K562 (cell line): ENCODE measurements around the gene ERVW-1. TPM values are rescaled to one million over a fixed set of nuclear protein-coding genes. Genes with fewer than 3 reads are reported as not detected.

Experiments
- ATF1 ChIP-seq, 2 experiments: fragments of 450-650 bp in 1 of 2; IDR thresholded peaks; 2 replicates each; pipeline ENCODE4 v1.6.1; 2016; ENCODE audit warnings: missing compliant biosample characterization in 1 of 2, missing genetic modification characterization in 1 of 2
- BCL6 ChIP-seq: fragments of 250-450 bp; sonication (Bioruptor Pico); IDR thresholded peaks from 2 replicates; pipeline ENCODE4 v1.4.0; 2020
- CSDE1 ChIP-seq, 2 experiments: fragments of 450-650 bp; IDR thresholded peaks; 2 replicates each; pipeline ENCODE4 v1.6.1; 2016; ENCODE audit warnings: mild to moderate bottlenecking in 1 of 2
- ELF4 ChIP-seq: fragments of 450-650 bp; formaldehyde crosslinking; IDR thresholded peaks from 2 replicates; pipeline ENCODE4 v1.4.0; 2022; ENCODE audit warnings: missing genetic modification characterization
- ETS2 ChIP-seq: IDR thresholded peaks from 2 replicates; pipeline ENCODE4 v1.6.1; 2016; ENCODE audit warnings: borderline replicate concordance, missing genetic modification characterization, mild to moderate bottlenecking, moderate library complexity, missing compliant biosample characterization; ENCODE audit not compliant: poor library complexity, severe bottlenecking
- GTF2F1 ChIP-seq: IDR thresholded peaks from 2 replicates; pipeline ENCODE4 v1.6.1; 2011; ENCODE audit warnings: low read depth, low read length, improper control_type of control experiment
- HNRNPUL1 ChIP-seq: fragments of 200-400 bp; formaldehyde crosslinking; IDR thresholded peaks from 2 replicates; pipeline ENCODE4 v1.6.1; 2017; ENCODE audit warnings: low read length
- MCM7 ChIP-seq, 2 experiments: fragments of 450-650 bp; IDR thresholded peaks; 2 replicates each; pipeline ENCODE4 v1.6.1; 2016 to 2018
- MEIS2 ChIP-seq: fragments of 450-650 bp; IDR thresholded peaks from 2 replicates; pipeline ENCODE4 v1.6.1; 2014; ENCODE audit warnings: mild to moderate bottlenecking; ENCODE audit not compliant: partially characterized antibody
- NUFIP1 ChIP-seq: fragments of 450-650 bp; IDR thresholded peaks from 2 replicates; pipeline ENCODE4 v1.6.1; 2018; ENCODE audit not compliant: partially characterized antibody
- PHB ChIP-seq: fragments of 250-450 bp; sonication (Bioruptor Pico); IDR thresholded peaks from 2 replicates; pipeline ENCODE4 v1.5.0; 2021
- SNIP1 ChIP-seq: fragments of 450-650 bp; IDR thresholded peaks from 2 replicates; pipeline ENCODE4 v1.7.1; 2017; ENCODE audit warnings: low read depth, mild to moderate bottlenecking
- SPI1 ChIP-seq: IDR thresholded peaks from 2 replicates; pipeline ENCODE4 v1.6.1; 2011; ENCODE audit warnings: low read depth, low read length, control low read depth, borderline replicate concordance
- SRF ChIP-seq, 2 experiments: fragments of 250-450, 450-650 bp in 1 of 2; sonication (Bioruptor Pico) in 1 of 2; sonication (generic) in 1 of 2; formaldehyde crosslinking; IDR thresholded peaks; 2 replicates each; pipeline versions ENCODE4 v1.5.0 to v1.5.1; 2020 to 2022; ENCODE audit warnings: mild to moderate bottlenecking in 1 of 2, missing genetic modification reagents in 1 of 2
- TCF7L2 ChIP-seq: fragments of 150-350 bp; IDR thresholded peaks from 2 replicates; pipeline ENCODE4 v1.6.1; 2016; ENCODE audit warnings: low read depth, mild to moderate bottlenecking, low read length, moderate library complexity
- TEAD2 ChIP-seq: fragments of 450-650 bp; IDR thresholded peaks from 2 replicates; pipeline ENCODE4 v1.6.1; 2016; ENCODE audit warnings: missing genetic modification characterization, control low read depth, missing compliant biosample characterization
- U2AF1 ChIP-seq: fragments of 200-400 bp; formaldehyde crosslinking; optimal IDR thresholded peaks from 2 replicates; pipeline ENCODE3; 2017; ENCODE audit warnings: mild to moderate bottlenecking, low read depth, low read length, moderate library complexity
- ZBTB1 ChIP-seq: sonication (generic); formaldehyde crosslinking; IDR thresholded peaks from 2 replicates; pipeline ENCODE4 v1.8.1; 2023; ENCODE audit warnings: missing genetic modification reagents, low read depth, mild to moderate bottlenecking, borderline replicate concordance
- ZNF347 ChIP-seq: fragments of 450-650 bp; formaldehyde crosslinking; IDR thresholded peaks from 2 replicates; pipeline ENCODE4 v1.4.0; 2020; ENCODE audit warnings: low read depth, mild to moderate bottlenecking, moderate library complexity
- ZNF717 ChIP-seq: fragments of 250-450 bp; sonication (Bioruptor Pico); IDR thresholded peaks from 2 replicates; pipeline ENCODE4 v1.5.0; 2021
- ZNF79 ChIP-seq: fragments of 250-450 bp; sonication (Bioruptor Pico); IDR thresholded peaks from 2 replicates; pipeline ENCODE4 v1.4.0; 2020; ENCODE audit warnings: low read depth, mild to moderate bottlenecking, moderate library complexity
- polyA plus RNA-seq, 8 experiments: library from polyadenylated mRNA; depleted of rRNA in 4 of 8; stranded (reverse) in 5 of 8; unstranded in 3 of 8; fragments of >200 nt; fragmentation: Nextera tagmentation in 2 of 8; fragmentation: Illumina TruSeq in 1 of 8; extraction: Ambion mirVana in 2 of 8; extraction: Trizol in 1 of 8; gene quantifications; 2 replicates each; pipeline versions ENCODE4 v1.2.1 to v1.2.3, GENCODE V29; 2011 to 2014; ENCODE audit warnings: inconsistent platforms in 1 of 8, missing spikeins in 1 of 8
- total RNA-seq, 7 experiments: library from RNA; depleted of rRNA in 6 of 7; stranded (reverse); fragments of >200 nt in 6 of 7; fragmentation: Illumina TruSeq in 2 of 7; extraction: Trizol in 2 of 7; gene quantifications; 2 replicates each; pipeline versions ENCODE4 v1.2.1 to v1.2.3, GENCODE V29; 2011 to 2021; ENCODE audit warnings: low replicate concordance in 1 of 7
- TF ChIP-seq, protein P1 (sequence below), 2 experiments: fragments of 450-650 bp; IDR thresholded peaks; 2 replicates each; pipeline ENCODE4 v1.6.1; 2018; ENCODE audit warnings: mild to moderate bottlenecking in 2 of 2, low read depth in 1 of 2; ENCODE audit not compliant: partially characterized antibody in 2 of 2
- TF ChIP-seq, protein P2 (sequence below): fragments of 450-650 bp; conservative IDR thresholded peaks from 2 replicates; pipeline ENCODE4 v1.6.1; 2016; ENCODE audit warnings: missing genetic modification characterization, low read depth, mild to moderate bottlenecking, control low read depth, missing compliant biosample characterization
- TF ChIP-seq, protein P3 (sequence below): fragments of 450-650 bp; formaldehyde crosslinking; IDR thresholded peaks from 2 replicates; pipeline ENCODE4 v1.4.0; 2020; ENCODE audit warnings: mild to moderate bottlenecking, moderate library complexity

ERVW-1 gene
- total and polyA plus RNA-seq, 9 of the 15 experiments (the other 6 are each of a cell fraction or from before 2014, with no cell fraction given), result not detected

DNA sequence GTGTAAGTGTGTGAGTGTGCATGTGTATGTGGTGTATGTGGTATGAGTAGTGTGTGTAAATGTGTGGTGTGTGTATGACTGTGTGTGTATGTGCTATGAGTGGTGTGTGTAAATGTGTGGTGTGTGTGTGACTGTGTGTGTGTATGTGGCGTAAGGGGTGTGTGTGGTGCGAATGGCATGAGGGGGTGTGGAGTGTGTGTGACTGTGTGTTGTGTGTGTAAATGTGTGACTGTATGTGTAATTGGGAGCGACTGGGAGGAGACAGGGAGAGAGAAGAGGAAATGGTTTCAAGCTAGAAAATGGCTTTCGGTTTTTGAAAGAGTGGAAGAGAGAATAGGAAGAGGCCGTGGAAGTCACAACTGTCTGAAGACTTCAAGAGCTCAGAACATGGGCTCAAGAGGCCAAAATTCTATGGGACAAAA lies 54.0 kb downstream of the ERVW-1 start (continued):
- TF ChIP-seq, protein P1, sequence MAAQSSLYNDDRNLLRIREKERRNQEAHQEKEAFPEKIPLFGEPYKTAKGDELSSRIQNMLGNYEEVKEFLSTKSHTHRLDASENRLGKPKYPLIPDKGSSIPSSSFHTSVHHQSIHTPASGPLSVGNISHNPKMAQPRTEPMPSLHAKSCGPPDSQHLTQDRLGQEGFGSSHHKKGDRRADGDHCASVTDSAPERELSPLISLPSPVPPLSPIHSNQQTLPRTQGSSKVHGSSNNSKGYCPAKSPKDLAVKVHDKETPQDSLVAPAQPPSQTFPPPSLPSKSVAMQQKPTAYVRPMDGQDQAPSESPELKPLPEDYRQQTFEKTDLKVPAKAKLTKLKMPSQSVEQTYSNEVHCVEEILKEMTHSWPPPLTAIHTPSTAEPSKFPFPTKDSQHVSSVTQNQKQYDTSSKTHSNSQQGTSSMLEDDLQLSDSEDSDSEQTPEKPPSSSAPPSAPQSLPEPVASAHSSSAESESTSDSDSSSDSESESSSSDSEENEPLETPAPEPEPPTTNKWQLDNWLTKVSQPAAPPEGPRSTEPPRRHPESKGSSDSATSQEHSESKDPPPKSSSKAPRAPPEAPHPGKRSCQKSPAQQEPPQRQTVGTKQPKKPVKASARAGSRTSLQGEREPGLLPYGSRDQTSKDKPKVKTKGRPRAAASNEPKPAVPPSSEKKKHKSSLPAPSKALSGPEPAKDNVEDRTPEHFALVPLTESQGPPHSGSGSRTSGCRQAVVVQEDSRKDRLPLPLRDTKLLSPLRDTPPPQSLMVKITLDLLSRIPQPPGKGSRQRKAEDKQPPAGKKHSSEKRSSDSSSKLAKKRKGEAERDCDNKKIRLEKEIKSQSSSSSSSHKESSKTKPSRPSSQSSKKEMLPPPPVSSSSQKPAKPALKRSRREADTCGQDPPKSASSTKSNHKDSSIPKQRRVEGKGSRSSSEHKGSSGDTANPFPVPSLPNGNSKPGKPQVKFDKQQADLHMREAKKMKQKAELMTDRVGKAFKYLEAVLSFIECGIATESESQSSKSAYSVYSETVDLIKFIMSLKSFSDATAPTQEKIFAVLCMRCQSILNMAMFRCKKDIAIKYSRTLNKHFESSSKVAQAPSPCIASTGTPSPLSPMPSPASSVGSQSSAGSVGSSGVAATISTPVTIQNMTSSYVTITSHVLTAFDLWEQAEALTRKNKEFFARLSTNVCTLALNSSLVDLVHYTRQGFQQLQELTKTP (IDR thresholded peaks at IDR 0.05; ENCODE audit: low read depth in 1 of 2, partially characterized antibody in 2 of 2), result no peak
- peak; percentile 95 for TF ChIP-seq ELF4
- no peak for TF ChIP-seq ZNF79
- TF ChIP-seq CSDE1 (IDR thresholded peaks at IDR 0.05), result peak in 1 of 2 experiments; percentile 87; a peak in 2 of 4 replicates
- TF ChIP-seq ZBTB1 (CRISPR knock-in tag), result no peak
- no peak for TF ChIP-seq ATF1 (CRISPR knock-in tag; IDR thresholded peaks at IDR 0.05)
- no peak for TF ChIP-seq ATF1 (tag; IDR thresholded peaks at IDR 0.05)
- TF ChIP-seq, protein P2, sequence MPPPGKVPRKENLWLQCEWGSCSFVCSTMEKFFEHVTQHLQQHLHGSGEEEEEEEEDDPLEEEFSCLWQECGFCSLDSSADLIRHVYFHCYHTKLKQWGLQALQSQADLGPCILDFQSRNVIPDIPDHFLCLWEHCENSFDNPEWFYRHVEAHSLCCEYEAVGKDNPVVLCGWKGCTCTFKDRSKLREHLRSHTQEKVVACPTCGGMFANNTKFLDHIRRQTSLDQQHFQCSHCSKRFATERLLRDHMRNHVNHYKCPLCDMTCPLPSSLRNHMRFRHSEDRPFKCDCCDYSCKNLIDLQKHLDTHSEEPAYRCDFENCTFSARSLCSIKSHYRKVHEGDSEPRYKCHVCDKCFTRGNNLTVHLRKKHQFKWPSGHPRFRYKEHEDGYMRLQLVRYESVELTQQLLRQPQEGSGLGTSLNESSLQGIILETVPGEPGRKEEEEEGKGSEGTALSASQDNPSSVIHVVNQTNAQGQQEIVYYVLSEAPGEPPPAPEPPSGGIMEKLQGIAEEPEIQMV (tag), result no peak
- TF ChIP-seq ETS2, result no peak
- peak in 1 of 2 experiments; percentile 80; a peak in 1 of 4 replicates for TF ChIP-seq MCM7 (IDR thresholded peaks at IDR 0.05)
- TF ChIP-seq, protein P3, sequence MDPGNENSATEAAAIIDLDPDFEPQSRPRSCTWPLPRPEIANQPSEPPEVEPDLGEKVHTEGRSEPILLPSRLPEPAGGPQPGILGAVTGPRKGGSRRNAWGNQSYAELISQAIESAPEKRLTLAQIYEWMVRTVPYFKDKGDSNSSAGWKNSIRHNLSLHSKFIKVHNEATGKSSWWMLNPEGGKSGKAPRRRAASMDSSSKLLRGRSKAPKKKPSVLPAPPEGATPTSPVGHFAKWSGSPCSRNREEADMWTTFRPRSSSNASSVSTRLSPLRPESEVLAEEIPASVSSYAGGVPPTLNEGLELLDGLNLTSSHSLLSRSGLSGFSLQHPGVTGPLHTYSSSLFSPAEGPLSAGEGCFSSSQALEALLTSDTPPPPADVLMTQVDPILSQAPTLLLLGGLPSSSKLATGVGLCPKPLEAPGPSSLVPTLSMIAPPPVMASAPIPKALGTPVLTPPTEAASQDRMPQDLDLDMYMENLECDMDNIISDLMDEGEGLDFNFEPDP (CRISPR knock-in tag), result no peak
- TF ChIP-seq PHB (CRISPR knock-in tag), result no peak
- TF ChIP-seq ZNF717 (CRISPR knock-in tag), result no peak
- no peak for TF ChIP-seq SPI1
- TF ChIP-seq TEAD2 (tag), result no peak
- no peak for TF ChIP-seq GTF2F1
- TF ChIP-seq BCL6 (CRISPR knock-in tag), result no peak
- no peak for TF ChIP-seq HNRNPUL1
- no peak for TF ChIP-seq SNIP1
- TF ChIP-seq TCF7L2, result no peak
- TF ChIP-seq NUFIP1, result no peak
- TF ChIP-seq ZNF347, result no peak
- no peak for TF ChIP-seq MEIS2
- no peak for TF ChIP-seq SRF (CRISPR knock-in tag; IDR thresholded peaks at IDR 0.05)
- TF ChIP-seq U2AF1, result no peak
